ENCODE measurements around the gene IGFBP6.
"Not testable (repeated sequence)": the region's sequence is repeated elsewhere in the genome, so short reads cannot be mapped to it uniquely, and the experiment has no call there.

IGFBP6 gene

DNA sequence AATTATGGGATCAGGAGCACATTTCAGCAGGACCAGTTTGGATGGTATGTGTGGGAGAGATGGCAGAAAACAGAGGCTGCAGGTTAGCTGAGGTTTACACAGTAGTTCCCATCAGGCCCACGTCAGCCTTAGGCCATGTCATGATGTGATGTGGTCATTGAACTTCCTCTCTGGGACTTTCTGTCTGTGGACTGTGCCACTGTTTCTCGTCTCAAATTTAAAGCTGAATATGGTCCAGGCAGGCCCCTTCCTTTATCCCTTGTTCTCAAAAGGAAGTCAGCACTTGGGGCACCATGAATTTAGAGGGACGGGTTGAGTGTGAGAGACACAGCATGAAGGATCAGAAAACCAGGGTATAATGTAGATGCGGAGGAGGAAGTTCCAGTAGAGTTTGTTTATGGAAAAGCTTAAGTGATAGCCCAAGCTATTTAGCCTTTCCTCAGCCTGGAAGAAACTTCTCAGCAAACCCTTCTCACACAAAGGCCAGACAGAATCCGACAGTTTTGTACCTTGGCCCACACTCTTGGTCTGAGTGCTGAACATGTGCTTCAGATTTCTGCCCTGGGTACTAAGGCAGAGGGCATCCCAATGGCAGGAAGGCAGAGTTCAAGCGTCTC is 3.6 kb upstream of the IGFBP6 start:
- H3K4me3 ChIP-seq (ENCODE audit: low read depth, low read length): no peak overlapping the region
- DNase-seq (ENCODE audit: low read depth): no peak
- in situ Hi-C loops (cut with HindIII; ENCODE audit: low sequenced_read_pairs): no loop called here
- TF ChIP-seq, protein P1, sequence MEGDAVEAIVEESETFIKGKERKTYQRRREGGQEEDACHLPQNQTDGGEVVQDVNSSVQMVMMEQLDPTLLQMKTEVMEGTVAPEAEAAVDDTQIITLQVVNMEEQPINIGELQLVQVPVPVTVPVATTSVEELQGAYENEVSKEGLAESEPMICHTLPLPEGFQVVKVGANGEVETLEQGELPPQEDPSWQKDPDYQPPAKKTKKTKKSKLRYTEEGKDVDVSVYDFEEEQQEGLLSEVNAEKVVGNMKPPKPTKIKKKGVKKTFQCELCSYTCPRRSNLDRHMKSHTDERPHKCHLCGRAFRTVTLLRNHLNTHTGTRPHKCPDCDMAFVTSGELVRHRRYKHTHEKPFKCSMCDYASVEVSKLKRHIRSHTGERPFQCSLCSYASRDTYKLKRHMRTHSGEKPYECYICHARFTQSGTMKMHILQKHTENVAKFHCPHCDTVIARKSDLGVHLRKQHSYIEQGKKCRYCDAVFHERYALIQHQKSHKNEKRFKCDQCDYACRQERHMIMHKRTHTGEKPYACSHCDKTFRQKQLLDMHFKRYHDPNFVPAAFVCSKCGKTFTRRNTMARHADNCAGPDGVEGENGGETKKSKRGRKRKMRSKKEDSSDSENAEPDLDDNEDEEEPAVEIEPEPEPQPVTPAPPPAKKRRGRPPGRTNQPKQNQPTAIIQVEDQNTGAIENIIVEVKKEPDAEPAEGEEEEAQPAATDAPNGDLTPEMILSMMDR (IDR thresholded peaks at IDR 0.05; ENCODE audit: low read depth, low read length, missing control alignments): no peak

DNA sequence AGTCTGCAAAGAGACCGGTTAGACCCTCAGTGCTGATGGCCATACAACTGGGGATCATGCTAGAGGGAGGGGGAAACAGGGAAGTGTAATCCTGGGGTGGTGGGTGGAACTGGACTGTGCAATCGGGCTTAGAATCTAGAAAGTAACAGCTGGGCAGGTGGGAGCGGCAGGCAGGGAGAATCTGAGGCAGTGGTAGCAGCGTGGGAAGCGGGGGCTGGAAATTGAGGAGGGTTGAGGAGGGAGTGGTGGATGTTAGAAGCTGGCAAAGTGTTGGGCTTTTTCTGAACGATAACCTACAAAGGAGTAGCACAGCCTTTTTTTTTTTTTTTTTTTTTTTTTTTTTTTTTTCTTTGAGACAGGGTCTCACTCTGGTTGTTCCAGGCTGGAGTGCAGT is 3.1 kb upstream of the IGFBP6 start:
- DNase-seq (ENCODE audit: low read depth): no peak
- in situ Hi-C loops (cut with HindIII; ENCODE audit: low sequenced_read_pairs): no loop called here
- TF ChIP-seq, protein P1 (IDR thresholded peaks at IDR 0.05; ENCODE audit: low read depth, low read length, missing control alignments): no peak
- no peak overlapping the region for H3K4me3 ChIP-seq (ENCODE audit: low read depth, low read length)

DNA sequence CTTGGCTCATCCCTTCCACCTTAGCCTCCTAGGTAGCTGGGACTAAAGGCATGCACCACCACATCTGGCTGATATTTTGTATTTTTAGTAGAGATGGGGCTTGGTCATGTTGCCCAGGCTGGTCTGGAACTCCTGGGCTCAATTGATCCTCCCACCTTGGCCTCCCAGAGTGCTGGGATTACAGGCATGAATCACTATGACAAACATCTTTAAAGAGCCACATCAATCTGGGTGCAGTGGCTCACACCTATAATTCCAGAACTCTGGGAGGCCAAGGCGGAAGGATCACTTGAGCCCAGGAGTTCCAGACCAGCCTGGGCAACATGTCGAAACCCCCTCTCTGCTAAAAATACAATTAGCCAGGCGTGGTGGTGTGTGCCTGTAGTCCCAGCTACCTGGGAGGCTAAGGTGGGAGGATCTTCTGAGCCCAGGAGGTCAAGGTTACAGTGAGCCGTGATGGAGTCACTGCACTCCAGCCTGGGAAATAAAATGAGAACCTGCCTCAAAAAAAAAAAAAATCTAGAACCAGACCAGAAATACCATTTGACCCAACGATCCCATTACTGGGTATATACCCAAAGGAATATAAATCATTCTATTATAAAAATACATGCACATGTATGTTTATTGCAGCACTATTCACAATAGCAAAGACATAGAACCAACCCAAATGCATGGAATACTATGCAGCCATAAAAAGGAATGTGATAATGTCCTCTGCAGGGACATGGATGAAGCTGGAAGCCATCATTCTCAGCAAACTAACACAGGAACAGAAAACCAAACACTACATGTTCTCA is 2.5 kb upstream of the IGFBP6 start:
- in situ Hi-C loops (cut with HindIII; ENCODE audit: low sequenced_read_pairs); H3K4me3 ChIP-seq (ENCODE audit: low read depth, low read length); DNase-seq (ENCODE audit: low read depth): not testable (repeated sequence)

DNA sequence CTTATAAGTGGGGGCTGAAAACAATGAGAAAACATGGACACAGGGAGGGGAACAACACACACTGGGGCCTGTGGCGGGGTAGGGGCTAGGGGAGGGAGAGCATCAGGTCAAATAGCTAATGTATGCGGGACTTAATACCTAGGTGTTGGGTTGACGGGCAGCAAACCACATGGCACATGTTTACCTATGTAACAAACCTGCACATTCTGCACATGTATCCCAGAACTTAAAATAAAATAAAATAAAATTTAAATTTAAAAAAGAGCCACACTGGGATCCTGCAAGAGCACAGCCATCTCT is 1.9 kb upstream of the IGFBP6 start:
- in situ Hi-C loops (cut with HindIII; ENCODE audit: low sequenced_read_pairs); DNase-seq (ENCODE audit: low read depth); H3K4me3 ChIP-seq (ENCODE audit: low read depth, low read length): not testable (repeated sequence)

DNA sequence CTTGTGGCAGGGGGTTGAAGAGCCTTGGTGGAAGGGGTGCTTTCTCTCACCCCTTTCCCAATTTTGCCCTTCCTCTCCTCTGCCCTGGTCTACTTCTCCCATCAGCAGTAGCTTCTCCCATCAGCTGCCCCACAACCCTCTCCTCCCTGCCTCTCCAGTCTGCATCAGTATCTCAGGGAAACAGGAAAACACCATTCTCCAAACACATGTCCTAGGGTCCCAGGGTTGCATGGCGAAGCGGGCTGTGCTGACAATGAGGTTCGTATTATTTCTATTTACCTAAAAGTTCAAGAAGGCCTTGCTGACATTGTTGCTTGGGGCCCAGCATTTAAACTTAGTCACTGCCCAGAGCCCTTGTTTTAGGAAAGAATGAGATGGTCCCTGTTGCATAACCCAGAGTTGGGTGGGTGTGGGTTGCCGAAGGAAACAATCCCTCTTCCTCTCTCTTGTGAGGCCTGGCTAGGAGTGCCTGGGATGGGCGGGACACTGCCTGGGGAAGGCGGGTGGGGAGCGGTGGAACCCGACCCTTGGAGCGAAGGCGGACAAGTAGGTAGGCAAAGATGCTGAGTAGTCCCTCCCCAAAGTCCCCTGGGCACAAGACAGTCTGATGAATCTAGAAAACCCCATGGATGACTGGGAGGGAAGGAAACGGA is 1.3 kb upstream of the IGFBP6 start:
- TF ChIP-seq, protein P1 (IDR thresholded peaks at IDR 0.05; ENCODE audit: low read depth, low read length, missing control alignments): no peak
- peak overlapping the region; percentile 61 for H3K4me3 ChIP-seq (ENCODE audit: low read depth, low read length)
- no peak for DNase-seq (ENCODE audit: low read depth)
- in situ Hi-C loops (cut with HindIII; ENCODE audit: low sequenced_read_pairs): no loop called here

DNA sequence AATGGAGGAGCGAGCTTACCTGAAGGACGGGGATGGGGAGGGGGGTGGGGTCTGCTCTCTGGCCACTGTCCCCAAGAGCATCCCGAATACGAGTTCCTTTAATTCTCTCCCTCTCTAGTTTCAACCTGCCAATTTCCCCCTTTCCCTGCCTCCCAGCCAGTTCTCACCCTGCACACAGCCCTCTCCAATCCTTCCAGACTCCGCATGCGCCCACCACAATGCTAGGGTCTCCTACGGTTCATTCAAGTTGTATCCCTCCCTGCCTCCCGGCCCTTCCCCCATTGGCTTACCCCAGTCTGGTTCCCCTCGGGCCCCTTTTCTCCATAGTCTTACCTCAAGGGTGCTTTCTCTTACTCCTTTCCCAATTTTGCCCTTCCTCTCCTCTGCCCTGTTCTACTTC is 708 bp upstream of the IGFBP6 start:
- peak overlapping the region; percentile 61 for H3K4me3 ChIP-seq (ENCODE audit: low read depth, low read length)

DNA sequence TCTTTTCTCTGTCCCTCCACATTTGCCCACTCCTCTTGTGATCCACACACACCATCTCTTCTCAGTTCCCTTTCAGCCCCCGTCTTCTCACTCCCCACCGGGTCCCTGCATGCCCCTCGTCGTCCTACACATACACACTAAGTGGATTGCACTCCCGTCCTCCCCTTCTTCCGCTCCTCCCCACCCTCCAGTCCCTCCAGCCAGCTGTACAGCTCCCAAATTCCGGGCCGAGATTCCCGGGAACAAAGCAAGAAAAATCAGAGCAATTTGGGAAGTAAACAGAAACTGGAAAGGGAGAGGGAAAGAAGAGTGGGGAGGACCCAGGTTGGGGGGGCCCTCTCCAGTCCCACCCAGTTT is 282 bp upstream of the IGFBP6 start:
- TF ChIP-seq, protein P1 (IDR thresholded peaks at IDR 0.05; ENCODE audit: low read depth, low read length, missing control alignments): no peak
- DNase-seq (ENCODE audit: low read depth): no peak
- H3K4me3 ChIP-seq (ENCODE audit: low read depth, low read length): peak overlapping the region; percentile 61
- in situ Hi-C loops (cut with HindIII; ENCODE audit: low sequenced_read_pairs): no loop called here

More for the DNA sequence above, 708 bp upstream of the IGFBP6 start:
- DNase-seq (ENCODE audit: low read depth): no peak
- TF ChIP-seq, protein P1 (IDR thresholded peaks at IDR 0.05; ENCODE audit: low read depth, low read length, missing control alignments): no peak
- in situ Hi-C loops (cut with HindIII; ENCODE audit: low sequenced_read_pairs): no loop called here
